Kidney capillary endothelial cell (primary cell): ENCODE measurements around the gene PLCB3.
"Not testable (repeated sequence)": the region's sequence is repeated elsewhere in the genome, so short reads cannot be mapped to it uniquely, and the experiment has no call there.

ENCODE experiments used
- DNase-seq: peaks from one replicate; pipeline ENCODE4 v3.0.0-alpha.2; 2018; ENCODE audit warnings: low spot score

The PLCB3 gene

GRCh38 chr11:64237484-64237951, 13.8 kb upstream of the PLCB3 start:
- DNase-seq, result no peak

DNA sequence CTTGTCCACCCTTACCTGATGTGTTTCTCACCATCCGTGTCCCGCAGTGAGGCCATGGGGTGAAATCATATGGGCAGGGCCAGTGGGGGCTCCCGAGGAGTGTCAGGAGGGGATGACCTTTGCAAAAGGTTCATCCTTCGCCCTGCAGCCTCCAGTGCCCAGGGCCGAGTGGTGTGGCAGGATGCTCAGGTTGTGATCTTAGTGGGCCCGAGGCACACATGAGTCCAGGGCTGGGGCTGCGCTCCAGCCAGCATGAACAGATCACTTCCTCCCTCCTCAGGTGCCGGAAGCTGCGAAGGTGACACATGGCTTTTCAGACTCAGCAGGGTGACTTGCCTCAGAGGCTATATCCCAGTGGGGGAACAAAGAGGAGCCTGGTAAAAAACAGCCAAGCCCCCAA, 13.3 kb upstream of the PLCB3 start:
- DNase-seq, result no peak

- DNase-seq, result no peak
Measured at GRCh38 chr11:64238999-64239398, 12.3 kb upstream of the PLCB3 start.

GRCh38 chr11:64239662-64240434, 11.5 kb upstream of the PLCB3 start:
- DNase-seq, result no peak

DNA sequence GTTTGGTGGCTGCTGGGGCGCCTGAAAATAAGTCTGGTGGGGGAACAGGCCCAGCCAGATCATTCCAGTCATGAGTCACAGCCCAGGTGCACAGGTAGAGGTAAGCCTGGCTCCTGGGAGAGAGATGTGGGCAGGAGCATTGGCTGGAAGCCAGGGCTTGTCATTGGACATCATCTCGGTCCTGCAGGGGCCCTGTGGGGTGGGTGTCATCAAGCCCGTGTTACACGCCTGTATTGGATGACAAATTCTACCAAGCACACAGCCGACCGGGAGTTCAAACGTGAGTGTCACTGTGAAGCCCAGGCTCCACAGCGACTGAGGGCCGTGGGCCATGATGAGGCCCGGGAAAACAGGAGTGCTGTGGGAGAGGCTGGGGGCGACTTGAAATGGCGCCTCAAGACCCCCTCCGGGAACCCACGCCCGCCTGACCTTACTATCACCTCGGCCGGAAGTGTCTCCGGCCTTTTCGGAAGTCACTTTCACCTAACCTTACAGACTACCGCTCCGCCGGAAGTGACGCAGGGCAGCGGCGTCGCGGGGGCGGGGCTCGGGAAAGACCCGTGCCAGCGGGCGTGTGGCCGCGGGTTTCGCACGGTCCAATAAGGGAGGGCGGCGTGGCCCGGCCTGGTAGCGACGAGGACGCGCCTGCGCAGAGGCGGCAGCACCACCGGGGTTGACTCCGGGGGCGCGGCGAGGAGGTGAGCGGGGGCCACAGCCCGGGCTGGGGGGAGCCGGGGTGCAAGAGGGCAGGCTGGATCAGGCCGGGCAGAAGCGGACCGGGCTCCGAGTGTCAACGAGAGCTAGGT, 10.7 kb upstream of the PLCB3 start, which contains the start of gene FKBP2:
FKBP2 (plus strand) TSS at position 661 of the 806 bp plus-strand sequence. CDS start 1,293 bp downstream, outside the sequence.
- peak; percentile 95 for DNase-seq

DNA sequence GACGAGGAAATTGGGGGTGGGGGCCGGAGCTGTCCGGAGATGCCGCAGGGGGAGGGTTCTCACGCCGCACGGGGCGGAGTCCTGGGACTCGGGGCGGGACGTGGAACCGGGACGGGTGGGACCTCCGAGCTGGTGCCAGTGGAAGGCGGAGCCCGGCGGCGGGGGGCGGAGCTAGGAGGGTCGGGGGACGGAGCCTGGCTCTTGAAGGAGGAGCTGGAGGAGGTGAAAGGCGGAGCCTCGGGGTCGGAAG, 10.2 kb upstream of the PLCB3 start:
- DNase-seq, result peak; percentile 99

GRCh38 chr11:64241491-64242374, 9.6 kb upstream of the PLCB3 start:
- DNase-seq, result no peak

DNA sequence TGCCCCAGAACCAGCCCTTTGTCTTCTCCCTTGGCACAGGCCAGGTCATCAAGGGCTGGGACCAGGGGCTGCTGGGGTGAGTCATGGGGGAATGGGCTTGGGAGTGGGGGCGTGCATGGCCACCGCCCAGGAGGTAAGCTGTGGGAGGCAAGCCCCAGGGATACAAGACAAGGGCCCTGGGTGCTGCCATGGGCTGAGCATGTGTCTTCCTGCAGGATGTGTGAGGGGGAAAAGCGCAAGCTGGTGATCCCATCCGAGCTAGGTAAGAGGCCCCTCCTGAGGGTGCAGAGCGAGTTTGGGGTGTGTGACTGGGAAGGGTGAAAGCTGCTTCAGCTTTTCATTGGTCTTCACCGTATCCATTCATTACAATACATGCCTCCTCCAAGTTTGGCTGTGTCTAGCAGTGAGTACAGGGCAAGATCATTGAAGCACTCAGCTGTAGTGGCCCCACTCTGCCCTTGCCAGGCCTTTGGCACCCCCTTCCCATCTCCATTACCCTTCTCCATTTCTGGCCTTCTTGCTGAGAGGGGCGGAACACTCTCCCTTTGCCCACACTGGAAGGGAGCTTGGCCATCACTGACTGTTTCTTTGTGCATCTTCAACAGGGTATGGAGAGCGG, 8.0 kb upstream of the PLCB3 start:
- DNase-seq, result no peak

DNA sequence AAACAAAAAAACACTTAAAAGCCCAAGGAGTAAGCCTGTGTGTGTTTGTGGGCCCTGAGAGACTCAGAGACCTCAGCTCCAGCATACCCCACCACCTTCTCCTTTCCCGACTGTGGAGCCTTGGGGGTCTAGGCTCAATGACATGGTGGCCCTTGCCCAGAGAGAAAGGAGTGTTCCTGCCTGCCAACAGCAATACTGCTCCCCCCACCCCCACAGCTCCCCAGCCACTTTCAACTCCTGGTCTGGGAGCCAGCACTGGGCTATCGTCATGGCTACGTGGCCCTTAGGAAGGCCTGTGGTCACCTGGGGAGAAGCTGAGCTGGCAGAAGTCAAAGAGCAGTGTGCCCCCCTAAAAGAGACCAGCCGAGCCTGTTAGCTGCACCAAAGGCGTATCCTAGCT, 7.2 kb upstream of the PLCB3 start:
- DNase-seq, result no peak

DNA sequence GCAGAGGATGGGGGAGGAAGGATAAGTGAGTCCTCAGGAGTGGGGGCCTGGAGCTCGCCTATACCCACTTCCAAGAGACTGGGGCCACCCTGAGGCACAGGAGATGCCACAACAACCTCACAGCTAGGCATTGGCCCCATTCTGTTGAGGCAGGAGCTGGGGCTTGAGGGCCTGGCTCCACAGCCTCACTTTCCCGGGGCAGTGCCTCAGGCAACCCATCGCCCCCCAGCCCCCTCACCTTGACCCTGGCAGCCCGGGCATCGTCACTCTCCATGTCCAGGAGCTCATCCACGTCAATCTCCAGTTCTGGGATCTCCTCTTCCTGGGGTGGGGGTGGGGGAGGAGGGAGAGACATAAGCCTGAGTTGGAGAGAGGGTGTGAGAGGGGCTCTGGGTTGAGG, 6.4 kb upstream of the PLCB3 start:
- no peak for DNase-seq

DNA sequence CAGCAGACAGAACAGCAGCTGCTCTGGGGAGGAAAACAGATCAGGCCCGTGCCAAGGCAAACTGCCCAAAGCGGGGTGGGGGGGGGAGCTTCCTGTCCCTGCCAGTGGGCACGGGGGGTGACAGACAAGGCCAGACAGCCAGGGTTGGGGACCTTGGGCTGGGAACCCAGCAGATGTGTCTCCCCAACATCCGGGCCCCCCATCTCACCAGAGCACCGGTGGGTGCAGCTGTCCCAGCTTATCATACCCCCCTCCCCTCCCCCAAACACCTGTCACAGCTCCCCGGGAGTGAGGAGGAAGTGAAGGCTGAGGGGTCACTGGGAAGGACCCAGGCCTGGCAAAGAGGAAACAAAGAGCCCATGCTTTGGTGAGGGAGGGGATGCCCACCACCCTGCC, 5.9 kb upstream of the PLCB3 start:
- DNase-seq, result no peak

DNA sequence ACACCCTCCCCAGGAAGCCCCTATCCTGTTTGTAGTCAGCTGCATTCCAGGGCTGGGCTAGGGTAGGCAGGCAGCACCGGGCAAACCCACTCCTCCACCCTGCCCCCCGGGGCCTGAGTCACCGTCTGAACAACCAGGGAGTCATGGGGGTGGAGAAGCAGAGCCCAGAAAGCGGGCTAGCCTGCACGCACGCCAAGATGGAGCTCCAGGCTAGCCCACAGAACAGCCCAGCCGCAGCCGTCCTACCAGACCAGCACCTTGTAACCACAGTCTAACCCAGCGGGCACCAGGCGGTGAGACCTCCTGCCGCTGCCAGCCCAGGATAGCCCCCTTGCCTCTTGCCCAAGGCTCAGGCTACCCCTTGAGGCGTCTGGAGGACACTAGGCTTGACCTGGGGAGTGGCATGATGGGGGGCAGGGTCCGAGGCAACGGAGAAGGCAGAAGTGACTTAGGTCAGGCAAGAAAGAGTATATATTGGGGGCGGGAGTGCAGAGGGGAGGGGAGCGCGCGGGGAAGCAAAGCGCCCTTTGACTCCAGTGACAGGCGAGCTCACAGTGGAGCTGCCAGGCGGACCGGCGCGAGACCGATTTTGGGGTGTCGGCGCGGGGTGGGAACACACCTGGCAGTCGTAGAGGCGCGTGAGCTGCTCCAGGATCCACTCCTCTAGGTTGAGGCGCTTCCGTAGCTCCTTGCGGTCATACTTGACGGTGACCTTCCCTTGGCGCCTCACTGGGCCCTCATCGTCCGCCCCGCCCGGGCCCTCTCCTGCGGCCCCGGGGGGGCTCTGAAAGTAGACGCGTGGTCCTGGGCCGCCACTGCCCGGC, 5.3 kb upstream of the PLCB3 start:
- peak; percentile 84 for DNase-seq

- not testable (repeated sequence) for DNase-seq
Measured at GRCh38 chr11:64246621-64246870, 4.8 kb upstream of the PLCB3 start.

DNA sequence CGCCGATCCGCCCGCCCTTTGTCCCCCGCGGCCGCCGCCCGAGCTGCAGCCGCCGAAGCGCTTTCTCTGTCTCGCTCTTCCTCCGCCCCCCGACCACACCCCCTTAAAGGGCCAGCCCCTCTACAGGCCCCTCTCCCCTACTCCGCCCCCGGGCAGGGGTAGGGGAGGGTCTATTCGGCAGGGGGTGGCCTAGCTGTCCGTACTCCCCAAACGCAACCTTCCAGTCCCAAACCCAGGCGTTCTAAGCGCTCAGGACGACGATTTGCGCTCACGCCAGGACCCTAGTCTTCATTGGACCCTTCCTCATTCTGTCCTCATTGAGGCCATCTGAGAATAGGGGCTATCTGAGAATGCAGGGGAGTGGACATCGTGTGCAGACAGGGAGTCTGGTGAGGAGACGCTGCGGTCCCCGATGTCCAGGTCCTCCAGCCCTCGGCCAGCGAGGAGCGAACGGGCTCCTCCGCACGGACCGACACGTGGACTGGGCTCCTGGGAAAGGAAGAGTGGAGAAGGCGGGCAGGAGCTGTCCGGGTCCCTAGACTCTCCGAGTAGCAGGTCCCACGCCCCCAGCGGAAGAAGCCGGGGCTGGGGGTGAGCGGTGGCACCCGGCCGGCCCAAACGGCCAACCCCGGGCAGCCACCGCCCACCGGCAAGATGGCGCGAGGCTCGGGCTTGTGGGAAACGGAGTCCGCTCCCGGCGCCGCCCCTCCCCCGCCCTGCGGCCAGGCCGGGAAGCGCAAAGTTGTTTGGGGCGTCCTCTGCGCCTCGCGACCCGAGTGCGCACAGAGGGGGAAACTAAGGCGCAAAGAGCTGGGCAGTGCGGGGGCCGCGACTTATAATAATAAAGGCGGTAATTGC, 4.2 kb upstream of the PLCB3 start, which contains the start of gene PPP1R14B:
PPP1R14B (minus strand) TSS at position 73 of the 858 bp plus-strand sequence. CDS start 270 bp downstream, outside the sequence.
- DNase-seq, result peak; percentile 51

DNA sequence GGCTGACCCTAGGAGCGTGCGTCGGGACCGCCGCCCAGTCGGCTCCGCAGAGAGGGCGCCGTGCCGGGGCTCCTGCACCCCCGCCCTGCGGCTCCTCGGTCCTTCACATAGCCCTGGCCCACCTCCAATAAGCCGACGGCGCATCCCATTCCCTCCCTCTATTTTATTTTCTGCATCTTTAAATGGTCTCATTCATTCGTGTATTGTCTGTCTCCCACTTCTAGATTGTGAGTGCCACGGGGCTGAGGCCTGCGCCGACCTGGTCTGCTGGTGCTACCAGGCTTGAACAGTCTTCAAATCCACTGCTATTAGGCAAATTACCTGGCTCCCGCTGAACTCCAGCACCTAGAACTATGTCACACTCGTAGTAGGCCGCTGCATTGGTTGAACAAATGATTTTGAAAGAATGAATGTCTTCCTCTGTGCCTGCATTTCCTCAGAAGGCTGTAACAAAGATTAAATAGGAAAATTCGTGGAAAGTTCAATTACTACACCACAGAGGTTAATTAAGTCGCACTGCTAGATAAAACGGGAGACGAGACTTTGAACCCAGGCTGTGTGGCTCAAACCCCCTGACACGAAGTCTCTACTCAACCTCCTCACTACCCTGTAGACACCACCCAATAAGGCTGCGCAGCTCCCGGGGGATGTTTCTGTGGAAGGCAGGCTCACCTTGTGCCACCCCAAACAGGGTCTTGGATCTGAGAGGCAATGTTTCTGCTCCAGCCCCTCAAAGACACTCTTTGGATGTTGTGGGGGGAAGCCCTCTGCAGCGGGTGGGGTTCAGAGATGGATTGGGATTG, 3.4 kb upstream of the PLCB3 start:
- DNase-seq, result no peak

DNA sequence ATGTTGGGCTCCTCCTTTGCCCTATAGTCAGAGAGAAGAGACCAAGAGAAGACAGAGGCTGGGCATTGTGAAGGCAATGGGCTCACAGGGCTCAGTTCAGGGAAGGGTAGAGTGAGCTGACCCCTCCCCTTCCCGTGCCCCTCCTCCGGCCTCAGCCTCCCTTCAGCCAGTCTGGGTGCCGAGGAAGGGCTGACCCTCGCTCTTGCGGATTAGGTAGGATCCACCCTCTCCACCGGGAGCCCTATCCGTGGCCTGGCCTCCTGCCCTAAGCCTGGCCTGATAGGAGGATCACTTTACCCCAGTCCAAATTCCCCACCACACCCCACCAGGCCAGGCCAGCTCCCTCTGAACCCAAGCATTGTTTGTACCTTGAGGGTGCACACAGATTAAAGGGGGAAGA, 2.8 kb upstream of the PLCB3 start:
- DNase-seq, result no peak

- DNase-seq, result no peak
Measured at GRCh38 chr11:64249038-64249437, 2.3 kb upstream of the PLCB3 start.

- no peak for DNase-seq
Measured at GRCh38 chr11:64249563-64250414, 1.5 kb upstream of the PLCB3 start.
